Activated CD8-positive, alpha-beta memory T cell treated with anti-CD3 and anti-CD28 coated beads, Interleukin-2, amount 50 U/mL, for 48 hours (primary cell): ENCODE results near the gene CPSF2.
"Not testable (repeated sequence)": the region's sequence is repeated elsewhere in the genome, so short reads cannot be mapped to it uniquely, and the experiment has no call there.

Source experiments
- DNase-seq: peaks from one replicate; pipeline ENCODE4 v3.0.0-alpha.2; 2020

The CPSF2 gene

GRCh38 chr14:92160619-92161018, 38.9 kb downstream of the CPSF2 start:
- no peak for DNase-seq

GRCh38 chr14:92161521-92161920, 39.8 kb downstream of the CPSF2 start:
- no peak for DNase-seq

- DNase-seq: no peak
Measured at GRCh38 chr14:92164958-92165357, 43.2 kb downstream of the CPSF2 start.

GRCh38 chr14:92173668-92174067, 51.9 kb downstream of the CPSF2 start:
- no peak for DNase-seq

GRCh38 chr14:92175811-92176210, 54.0 kb downstream of the CPSF2 start:
- no peak for DNase-seq

- no peak for DNase-seq
Measured at GRCh38 chr14:92176476-92176875, 54.7 kb downstream of the CPSF2 start.

- DNase-seq: not testable (repeated sequence)
Measured at GRCh38 chr14:92179178-92179577, 57.4 kb downstream of the CPSF2 start.

- DNase-seq: no peak
Measured at GRCh38 chr14:92185559-92185958, 63.8 kb downstream of the CPSF2 start.

- DNase-seq: not testable (repeated sequence)
Measured at GRCh38 chr14:92187616-92188015, 65.8 kb downstream of the CPSF2 start.

GRCh38 chr14:92190768-92191167, 69.0 kb downstream of the CPSF2 start:
- DNase-seq: no peak

GRCh38 chr14:92198804-92199203, 77.0 kb downstream of the CPSF2 start:
- no peak for DNase-seq

GRCh38 chr14:92199763-92200162, 78.0 kb downstream of the CPSF2 start:
- DNase-seq: no peak

GRCh38 chr14:92203116-92203515, 81.3 kb downstream of the CPSF2 start:
- DNase-seq: no peak

- no peak for DNase-seq
Measured at GRCh38 chr14:92204792-92205191, 83.0 kb downstream of the CPSF2 start.

GRCh38 chr14:92207012-92207927, 85.5 kb downstream of the CPSF2 start:
- DNase-seq: no peak

- DNase-seq: no peak
Measured at GRCh38 chr14:92207928-92208265, 86.1 kb downstream of the CPSF2 start.

GRCh38 chr14:92209141-92209540, 87.4 kb downstream of the CPSF2 start:
- DNase-seq: no peak

GRCh38 chr14:92213125-92213524, 91.4 kb downstream of the CPSF2 start:
- not testable (repeated sequence) for DNase-seq

- DNase-seq: no peak
Measured at GRCh38 chr14:92215579-92215978, 93.8 kb downstream of the CPSF2 start.

- DNase-seq: no peak
Measured at GRCh38 chr14:92217936-92218335, 96.2 kb downstream of the CPSF2 start.
